Bone marrow (tissue), 2 donors: ENCODE data around the gene PTPRN2.

ENCODE experiments used
- DNase-seq, 2 donors: peaks; one replicate each; lab custom pipeline; 2025; lab: John Stamatoyannopoulos, UW

The PTPRN2 gene

DNA sequence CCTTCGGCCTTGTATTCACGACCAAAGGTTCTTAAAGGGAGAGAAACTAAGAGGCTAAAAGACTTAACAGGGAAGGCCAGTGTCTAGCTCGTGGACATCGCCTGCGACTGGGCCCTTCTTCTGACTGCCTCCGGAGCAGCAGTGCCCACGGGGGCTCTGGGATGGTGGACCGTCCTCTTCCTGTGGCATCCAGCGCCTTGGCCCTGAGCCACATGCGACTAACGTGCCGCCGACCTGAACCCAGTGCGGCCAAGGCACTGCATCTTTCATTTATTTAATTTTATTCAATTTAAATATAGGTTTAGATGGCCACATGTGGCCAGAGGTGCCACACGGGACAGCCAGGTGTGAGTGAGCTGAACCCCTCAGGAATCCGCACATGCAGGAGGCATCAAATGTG is 451.7 kb downstream of the PTPRN2 start:
- no peak for DNase-seq

DNA sequence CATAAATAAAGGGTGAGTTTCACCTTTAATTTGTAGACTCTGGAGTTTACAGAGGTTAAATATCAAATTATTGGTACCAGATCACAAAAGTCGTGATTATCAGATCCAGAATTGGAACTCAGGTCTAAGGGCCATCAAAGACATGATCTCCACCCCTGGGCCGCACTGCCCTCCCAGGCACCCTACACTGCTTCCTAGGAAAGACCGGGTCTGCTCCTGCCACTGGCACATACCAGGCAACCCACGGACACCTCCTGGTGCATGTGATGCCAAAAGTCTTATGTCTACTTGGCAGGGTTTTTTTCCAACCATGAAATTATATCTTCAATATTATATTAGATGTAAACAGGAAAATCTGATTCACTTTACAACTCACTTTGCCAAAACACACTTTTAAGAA is 452.8 kb downstream of the PTPRN2 start:
- DNase-seq: no peak

- no peak for DNase-seq
Observed at GRCh38 chr7:158133515-158134271, 453.9 kb downstream of the PTPRN2 start.

- DNase-seq: no peak
Observed at GRCh38 chr7:158133057-158133456, 454.6 kb downstream of the PTPRN2 start.

GRCh38 chr7:158130023-158130409 is 457.6 kb downstream of the PTPRN2 start:
- no peak for DNase-seq

- DNase-seq: no peak
Observed at GRCh38 chr7:158129037-158130022, 458.3 kb downstream of the PTPRN2 start.

DNA sequence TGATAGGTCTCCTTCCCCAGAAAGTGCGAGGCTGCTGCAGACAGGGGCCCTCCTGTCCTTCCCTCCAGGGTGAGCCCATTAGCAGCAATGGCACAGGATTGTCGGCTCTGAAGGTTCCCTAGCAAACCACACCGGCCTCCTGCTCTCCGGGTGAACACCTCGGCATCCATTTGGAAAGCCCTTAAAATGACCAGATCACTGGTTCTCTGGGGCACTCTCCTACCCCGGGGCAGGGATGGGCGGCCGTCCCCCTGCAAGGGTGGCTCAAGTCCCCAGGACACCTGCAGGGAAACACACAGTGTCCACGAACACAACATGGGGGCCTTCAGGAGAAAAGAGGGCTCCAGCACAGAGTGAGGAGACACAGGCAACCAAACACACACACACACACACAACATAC is 459.1 kb downstream of the PTPRN2 start:
- DNase-seq: no peak

- DNase-seq: no peak
Observed at GRCh38 chr7:158127241-158127640, 460.4 kb downstream of the PTPRN2 start.

GRCh38 chr7:158126661-158127060 is 461.0 kb downstream of the PTPRN2 start:
- no peak for DNase-seq

GRCh38 chr7:158125721-158126120 is 461.9 kb downstream of the PTPRN2 start:
- DNase-seq: no peak

DNA sequence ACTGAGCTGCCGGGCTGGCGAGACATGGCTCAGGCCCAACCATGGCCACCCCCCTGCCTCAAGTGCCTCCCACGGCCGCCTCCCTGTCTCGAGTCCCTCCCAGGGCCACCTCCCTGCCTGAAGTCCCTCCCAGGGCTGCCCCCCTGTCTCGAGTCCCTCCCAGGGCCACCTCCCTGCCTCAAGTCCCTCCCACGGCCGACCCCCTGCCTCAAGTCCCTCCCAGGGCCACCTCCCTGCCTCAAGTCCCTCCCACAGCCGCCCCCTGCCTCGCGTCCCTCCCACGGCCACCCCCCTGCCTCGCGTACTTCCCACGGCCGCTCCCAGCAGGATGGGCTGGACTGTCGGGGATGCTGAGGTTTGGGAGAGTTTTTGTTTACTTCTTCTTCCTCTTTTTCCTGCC is 462.5 kb downstream of the PTPRN2 start:
- DNase-seq: no peak

- DNase-seq: no peak
Observed at GRCh38 chr7:158124671-158125079, 462.9 kb downstream of the PTPRN2 start.

DNA sequence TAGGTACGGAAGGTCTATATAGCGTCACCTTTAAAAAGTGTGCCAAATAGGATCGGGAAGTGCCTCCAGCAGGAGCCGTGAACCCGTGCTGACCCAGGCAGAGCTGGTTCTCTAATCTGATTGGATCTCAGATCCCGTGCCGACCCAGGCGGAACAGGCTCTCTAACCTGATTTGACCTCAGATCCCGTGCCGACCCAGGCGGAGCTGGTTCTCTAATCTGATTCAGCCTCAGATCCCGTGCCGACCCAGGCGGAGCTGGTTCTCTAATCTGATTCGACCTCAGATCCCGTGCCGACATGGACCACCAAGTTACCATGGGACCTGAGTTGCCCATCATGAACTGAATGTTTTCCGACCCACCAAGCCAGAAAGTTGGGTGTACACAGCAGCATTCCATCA is 463.9 kb downstream of the PTPRN2 start:
- DNase-seq: no peak

DNA sequence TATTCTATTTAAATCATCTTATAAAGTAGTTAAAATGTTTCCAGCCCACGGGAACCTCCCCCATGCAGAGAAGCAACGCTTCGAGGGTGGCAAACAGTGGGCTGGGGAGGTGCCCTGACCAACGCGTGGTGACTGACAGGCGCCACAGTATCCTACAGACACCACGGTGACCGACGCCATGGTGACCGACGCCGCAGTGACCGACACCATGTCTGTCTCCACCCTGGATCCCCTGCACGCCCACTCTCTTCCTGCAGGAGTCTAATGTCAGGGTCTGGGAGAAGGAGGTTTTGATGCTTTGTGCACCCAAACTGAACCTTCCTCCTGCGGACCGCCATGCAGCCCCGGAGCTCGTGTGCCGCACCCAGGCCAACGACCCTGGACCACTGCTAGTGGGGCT is 464.4 kb downstream of the PTPRN2 start:
- DNase-seq: no peak

GRCh38 chr7:158121441-158122045 is 466.1 kb downstream of the PTPRN2 start:
- DNase-seq: no peak

DNA sequence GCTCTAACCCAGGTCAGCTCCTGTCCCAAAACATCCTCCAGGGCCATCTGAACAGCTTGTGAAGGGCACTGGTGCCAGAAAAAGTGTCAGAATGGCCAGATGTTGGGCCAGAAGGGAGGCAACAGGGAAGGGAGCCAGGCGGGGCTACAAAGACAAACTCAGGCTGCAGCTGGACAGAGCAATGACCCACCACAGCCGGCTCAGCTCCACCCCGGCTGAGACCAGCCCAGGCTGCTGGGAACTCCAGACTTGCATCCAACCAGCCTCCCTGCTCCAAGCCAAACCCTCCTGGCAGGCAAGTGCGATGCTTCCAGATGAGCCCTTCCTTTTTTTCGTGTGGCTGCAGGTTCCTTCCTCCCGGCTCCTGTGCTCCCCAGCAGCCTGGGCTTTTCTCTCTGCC is 466.9 kb downstream of the PTPRN2 start:
- no peak for DNase-seq

DNA sequence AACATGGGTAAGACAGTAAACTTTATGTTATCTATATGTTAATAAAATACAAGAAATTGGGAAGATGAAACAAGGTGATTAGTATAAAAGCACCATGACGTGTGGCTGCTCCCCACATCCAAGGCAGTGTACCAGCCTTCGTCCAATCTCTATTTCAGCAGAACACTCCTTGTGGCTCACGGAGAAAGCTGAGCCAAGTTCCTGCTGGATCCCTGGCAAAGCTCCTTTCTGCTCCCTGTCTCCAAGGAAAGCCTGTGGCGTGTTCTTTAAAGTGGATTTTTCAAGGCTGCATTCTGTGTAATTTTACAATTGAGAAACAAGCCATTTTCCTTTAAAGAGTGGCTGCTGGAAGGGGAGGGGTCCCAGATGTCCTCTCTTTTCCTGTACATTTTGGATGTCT is 467.3 kb downstream of the PTPRN2 start:
- no peak for DNase-seq

DNA sequence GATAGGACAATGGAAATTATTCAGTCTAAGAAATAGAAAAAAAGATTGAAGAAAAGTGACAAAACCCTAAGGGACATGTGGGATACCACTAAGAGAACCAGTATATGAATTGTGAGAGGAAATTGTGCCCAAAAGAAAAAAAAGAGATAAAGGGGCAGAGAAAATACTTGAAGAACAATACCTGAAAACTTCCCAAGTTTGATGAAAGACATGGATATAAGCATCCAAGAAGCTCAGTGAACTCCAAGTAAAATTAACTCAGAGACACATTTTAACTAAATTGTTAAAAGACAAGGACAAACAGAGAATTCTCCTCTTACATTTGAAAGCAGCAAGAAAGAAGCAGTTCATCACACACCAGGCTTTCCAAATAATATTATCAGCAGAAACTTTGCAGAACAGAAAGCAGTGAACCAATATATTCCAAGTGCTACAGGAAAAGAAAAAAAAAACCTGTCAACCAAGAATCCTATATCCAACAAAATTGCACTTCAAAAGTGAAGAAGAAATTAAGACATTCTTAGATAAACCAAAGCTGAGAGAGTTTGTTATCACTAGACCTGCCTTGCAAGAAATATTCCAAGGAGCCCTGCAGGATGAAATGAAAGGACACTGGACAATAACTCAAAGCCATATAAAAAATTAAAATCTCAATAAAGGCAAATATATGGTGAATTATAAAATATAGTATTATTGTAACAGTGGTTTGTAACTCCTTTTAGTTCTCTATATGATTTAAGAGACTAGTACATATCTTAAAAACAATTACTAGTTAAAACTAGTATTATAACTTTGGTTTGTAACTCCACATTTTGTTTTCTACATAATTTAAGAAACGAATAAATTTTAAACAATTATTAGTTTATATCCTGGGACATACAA is 470.0 kb downstream of the PTPRN2 start:
- DNase-seq: no peak

GRCh38 chr7:158116235-158116634 is 471.4 kb downstream of the PTPRN2 start:
- DNase-seq: no peak

GRCh38 chr7:158114056-158114850 is 473.4 kb downstream of the PTPRN2 start:
- no peak for DNase-seq
